ENCODE results near the gene ATP2B3.

- TF ChIP-seq CTCF (IDR thresholded peaks at IDR 0.05) (no peak), POLR2A (IDR thresholded peaks at IDR 0.05) (no peak)
Measured at GRCh38 chrX:153628665-153629064, 111.2 kb downstream of the ATP2B3 start.

Measured in heart left ventricle (tissue), 13 donors.